H1 (cell line): ENCODE results near the gene GTF2IRD1.
A peak's percentile ranks its signal among the peaks of the same experiment; 100 is the strongest.

Source experiments
- ASH2L ChIP-seq: fragments of 200-600, 300-600 bp; sonication (generic); IDR thresholded peaks from one replicate; pipeline ENCODE4 v1.7.1; 2017; ENCODE audit warnings: low read length
- CTCF ChIP-seq, 3 experiments: IDR thresholded peaks; 1 replicate in 2 of 3; 2 replicates in 1 of 3; pipeline versions ENCODE4 v1.5.1 to v1.6.1; 2011; ENCODE audit warnings: low read length in 3 of 3, mild to moderate bottlenecking in 3 of 3, inconsistent platforms in 2 of 3, low read depth in 1 of 3, moderate library complexity in 1 of 3; ENCODE audit not compliant: insufficient read depth in 1 of 3; ENCODE audit errors: control extremely low read depth in 1 of 3
- EP300 ChIP-seq, 2 experiments: IDR thresholded peaks; 1 replicate in 1 of 2; 2 replicates in 1 of 2; pipeline ENCODE4 v1.6.1; 2011 to 2012; ENCODE audit warnings: low read depth in 2 of 2, low read length in 2 of 2, mild to moderate bottlenecking in 2 of 2, borderline replicate concordance in 1 of 2, inconsistent platforms in 1 of 2, moderate library complexity in 1 of 2
- GTF2F1 ChIP-seq: IDR thresholded peaks from 2 replicates; pipeline ENCODE4 v1.6.1; 2012; ENCODE audit warnings: low read depth, low read length, improper control_type of control experiment, borderline replicate concordance
- MAX ChIP-seq: IDR thresholded peaks from 2 replicates; pipeline ENCODE4 v1.6.1; 2012; ENCODE audit warnings: inconsistent platforms
- POLR2A ChIP-seq, 2 experiments: IDR thresholded peaks; 1 replicate in 1 of 2; 2 replicates in 1 of 2; pipeline ENCODE4 v1.6.1; 2011; ENCODE audit warnings: low read depth in 2 of 2, low read length in 2 of 2, mild to moderate bottlenecking in 2 of 2; ENCODE audit errors: control extremely low read depth in 1 of 2
- POLR2AphosphoS5 ChIP-seq: IDR thresholded peaks from 2 replicates; pipeline ENCODE4 v1.6.1; 2011; ENCODE audit warnings: low read depth, low read length
- SRF ChIP-seq: IDR thresholded peaks from 2 replicates; pipeline ENCODE4 v1.6.1; 2011; ENCODE audit warnings: mild to moderate bottlenecking, low read depth, low read length, moderate library complexity
- USF2 ChIP-seq: IDR thresholded peaks from 2 replicates; pipeline ENCODE4 v1.6.1; 2011; ENCODE audit warnings: low read length, improper control_type of control experiment
- ZNF274 ChIP-seq: IDR thresholded peaks from 2 replicates; pipeline ENCODE4 v1.7.0; 2012; ENCODE audit warnings: low read length, borderline replicate concordance; ENCODE audit errors: extremely low read depth

GRCh38 chr7:74479961-74480829 lies 26.5 kb downstream of the GTF2IRD1 start:
- TF ChIP-seq EP300 (IDR thresholded peaks at IDR 0.05; ENCODE audit: borderline replicate concordance in 1 of 2, low read depth in 2 of 2, low read length in 2 of 2) (no peak), CTCF (IDR thresholded peaks at IDR 0.05; ENCODE audit: control extremely low read depth in 1 of 3, insufficient read depth in 1 of 3, low read depth in 1 of 3, low read length in 3 of 3) (peak in 1 of 3 experiments; percentile 1; a peak in 1 of 4 replicates), POLR2AphosphoS5 (no peak), USF2 (no peak), MAX (no peak; the same call in 1 of the 2 replicates), POLR2A (IDR thresholded peaks at IDR 0.05; ENCODE audit: control extremely low read depth in 1 of 2, low read depth in 2 of 2, low read length in 2 of 2) (no peak; a peak in 1 of 3 replicates), SRF (no peak), ASH2L (peak; percentile 39), GTF2F1 (no peak), ZNF274 (no peak)
